ENCODE results near the gene TRIM69.

TRIM69 gene

DNA sequence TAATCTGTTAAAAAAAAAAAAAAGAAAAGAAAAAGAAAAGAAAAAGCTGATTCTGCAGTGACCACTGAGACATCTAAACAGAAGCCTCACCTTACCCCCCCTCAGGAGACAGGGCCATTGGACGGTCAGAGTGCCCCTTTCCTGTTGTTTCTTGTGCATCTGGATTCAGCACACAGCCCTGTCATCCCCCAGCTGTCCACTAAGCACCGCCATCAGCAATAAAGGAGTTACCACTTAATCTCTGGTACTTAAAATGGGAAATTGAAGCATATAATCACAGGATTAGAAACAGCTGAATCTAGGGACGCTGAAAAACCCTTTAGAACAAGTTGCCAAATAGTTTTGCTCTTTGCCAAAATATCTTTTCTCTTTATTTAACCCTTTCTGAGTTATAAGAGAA, 62.5 kb downstream of the TRIM69 start:
- no peak overlapping the region for H3K4me3 ChIP-seq (ENCODE audit: insufficient read depth, low read length, poor library complexity, severe bottlenecking)
- no peaks in the 10 kb centered on the region for H3K27me3 ChIP-seq (ENCODE audit: low read length)
- H3K4me2 ChIP-seq (ENCODE audit: low read depth, low read length, poor library complexity, severe bottlenecking): no peak overlapping the region
- no peaks in the 10 kb centered on the region for H3K9me3 ChIP-seq (ENCODE audit: insufficient read depth, low read length)
- no peaks in the 10 kb centered on the region for H3K36me3 ChIP-seq (ENCODE audit: low read length)
- no peaks in the 10 kb centered on the region for H3F3A ChIP-seq (ENCODE audit: insufficient read depth)
- H4K20me1 ChIP-seq (ENCODE audit: low read depth, low read length): no peaks in the 10 kb centered on the region
- no peak for TF ChIP-seq EZH2phosphoT487 (conservative IDR thresholded peaks at IDR 0.05; ENCODE audit: low read length)
- H3K27ac ChIP-seq (ENCODE audit: low read depth, low read length): no peak overlapping the region
- no peaks in the 10 kb centered on the region for H3K79me2 ChIP-seq (ENCODE audit: insufficient read depth, low read length)
- no peak overlapping the region for H3K9ac ChIP-seq (ENCODE audit: low read length)
- no peak overlapping the region for H2AFZ ChIP-seq (ENCODE audit: low read depth, low read length, severe bottlenecking)
- H3K9me2 ChIP-seq (replicated peaks; ENCODE audit: insufficient read depth, low read length): no peaks in the 10 kb centered on the region

GRCh38 chr15:44801364-44801763, 65.0 kb downstream of the TRIM69 start:
- Histone ChIP-seq H3F3A (ENCODE audit: insufficient read depth) (no peaks in the 10 kb centered on the region), H3K4me3 (ENCODE audit: insufficient read depth, low read length, poor library complexity, severe bottlenecking) (no peak overlapping the region), H3K27me3 (ENCODE audit: low read length) (no peaks in the 10 kb centered on the region), H3K9ac (ENCODE audit: low read length) (no peak overlapping the region), H3K36me3 (ENCODE audit: low read length) (no peaks in the 10 kb centered on the region), H4K20me1 (ENCODE audit: low read depth, low read length) (no peaks in the 10 kb centered on the region), H3K9me3 (ENCODE audit: insufficient read depth, low read length) (no peaks in the 10 kb centered on the region), H2AFZ (ENCODE audit: low read depth, low read length, severe bottlenecking) (no peak overlapping the region), H3K27ac (ENCODE audit: low read depth, low read length) (no peak overlapping the region), H3K9me2 (replicated peaks; ENCODE audit: insufficient read depth, low read length) (no peaks in the 10 kb centered on the region), H3K79me2 (ENCODE audit: insufficient read depth, low read length) (no peaks in the 10 kb centered on the region), H3K4me2 (ENCODE audit: low read depth, low read length, poor library complexity, severe bottlenecking) (no peak overlapping the region)
- TF ChIP-seq, protein P1, sequence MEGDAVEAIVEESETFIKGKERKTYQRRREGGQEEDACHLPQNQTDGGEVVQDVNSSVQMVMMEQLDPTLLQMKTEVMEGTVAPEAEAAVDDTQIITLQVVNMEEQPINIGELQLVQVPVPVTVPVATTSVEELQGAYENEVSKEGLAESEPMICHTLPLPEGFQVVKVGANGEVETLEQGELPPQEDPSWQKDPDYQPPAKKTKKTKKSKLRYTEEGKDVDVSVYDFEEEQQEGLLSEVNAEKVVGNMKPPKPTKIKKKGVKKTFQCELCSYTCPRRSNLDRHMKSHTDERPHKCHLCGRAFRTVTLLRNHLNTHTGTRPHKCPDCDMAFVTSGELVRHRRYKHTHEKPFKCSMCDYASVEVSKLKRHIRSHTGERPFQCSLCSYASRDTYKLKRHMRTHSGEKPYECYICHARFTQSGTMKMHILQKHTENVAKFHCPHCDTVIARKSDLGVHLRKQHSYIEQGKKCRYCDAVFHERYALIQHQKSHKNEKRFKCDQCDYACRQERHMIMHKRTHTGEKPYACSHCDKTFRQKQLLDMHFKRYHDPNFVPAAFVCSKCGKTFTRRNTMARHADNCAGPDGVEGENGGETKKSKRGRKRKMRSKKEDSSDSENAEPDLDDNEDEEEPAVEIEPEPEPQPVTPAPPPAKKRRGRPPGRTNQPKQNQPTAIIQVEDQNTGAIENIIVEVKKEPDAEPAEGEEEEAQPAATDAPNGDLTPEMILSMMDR (IDR thresholded peaks at IDR 0.05; ENCODE audit: insufficient read depth, low read length, poor library complexity, severe bottlenecking): no peak
- no peak for TF ChIP-seq EZH2phosphoT487 (conservative IDR thresholded peaks at IDR 0.05; ENCODE audit: low read length)

- H3K9me3 ChIP-seq (ENCODE audit: insufficient read depth, low read length): no peaks in the 10 kb centered on the region
- no peak for TF ChIP-seq EZH2phosphoT487 (conservative IDR thresholded peaks at IDR 0.05; ENCODE audit: low read length)
- TF ChIP-seq, protein P1 (IDR thresholded peaks at IDR 0.05; ENCODE audit: insufficient read depth, low read length, poor library complexity, severe bottlenecking): no peak
- H3K4me3 ChIP-seq (ENCODE audit: insufficient read depth, low read length, poor library complexity, severe bottlenecking): no peak overlapping the region
- no peak overlapping the region for H3K9ac ChIP-seq (ENCODE audit: low read length)
- no peak overlapping the region for H3K27ac ChIP-seq (ENCODE audit: low read depth, low read length)
- no peaks in the 10 kb centered on the region for H3K27me3 ChIP-seq (ENCODE audit: low read length)
- no peaks in the 10 kb centered on the region for H3K36me3 ChIP-seq (ENCODE audit: low read length)
- no peak overlapping the region for H2AFZ ChIP-seq (ENCODE audit: low read depth, low read length, severe bottlenecking)
- H3F3A ChIP-seq (ENCODE audit: insufficient read depth): no peaks in the 10 kb centered on the region
- H3K9me2 ChIP-seq (replicated peaks; ENCODE audit: insufficient read depth, low read length): no peaks in the 10 kb centered on the region
- no peaks in the 10 kb centered on the region for H4K20me1 ChIP-seq (ENCODE audit: low read depth, low read length)
- H3K4me2 ChIP-seq (ENCODE audit: low read depth, low read length, poor library complexity, severe bottlenecking): no peak overlapping the region
- H3K79me2 ChIP-seq (ENCODE audit: insufficient read depth, low read length): no peaks in the 10 kb centered on the region
These were observed 65.5 kb downstream of the TRIM69 start for GRCh38 chr15:44801797-44802196.

DNA sequence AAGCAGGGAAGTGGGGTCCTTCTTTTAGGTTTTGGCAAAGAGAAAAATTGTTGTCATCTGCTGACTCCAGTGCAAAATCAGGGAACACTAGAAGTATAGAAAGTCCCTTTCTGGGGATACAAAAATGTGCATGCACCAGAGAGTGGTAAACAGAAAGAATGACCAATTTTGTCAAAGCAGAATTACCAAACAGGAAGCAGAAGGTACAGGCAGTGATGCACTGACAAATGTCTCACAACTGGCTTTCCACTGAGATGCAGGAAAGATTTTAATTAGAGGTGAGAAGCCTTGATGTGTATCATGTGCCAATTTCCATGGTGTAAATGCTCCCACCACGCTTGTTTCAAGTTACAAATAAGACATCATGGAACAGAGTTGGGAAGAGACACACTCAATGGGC, 66.0 kb downstream of the TRIM69 start:
- H3K9me3 ChIP-seq (ENCODE audit: insufficient read depth, low read length): no peaks in the 10 kb centered on the region
- no peaks in the 10 kb centered on the region for H3K36me3 ChIP-seq (ENCODE audit: low read length)
- H3K9ac ChIP-seq (ENCODE audit: low read length): no peak overlapping the region
- H3K27me3 ChIP-seq (ENCODE audit: low read length): no peaks in the 10 kb centered on the region
- TF ChIP-seq, protein P1 (IDR thresholded peaks at IDR 0.05; ENCODE audit: insufficient read depth, low read length, poor library complexity, severe bottlenecking): no peak
- no peak for TF ChIP-seq EZH2phosphoT487 (conservative IDR thresholded peaks at IDR 0.05; ENCODE audit: low read length)
- no peaks in the 10 kb centered on the region for H3F3A ChIP-seq (ENCODE audit: insufficient read depth)
- no peak overlapping the region for H3K27ac ChIP-seq (ENCODE audit: low read depth, low read length)
- no peaks in the 10 kb centered on the region for H4K20me1 ChIP-seq (ENCODE audit: low read depth, low read length)
- H3K9me2 ChIP-seq (replicated peaks; ENCODE audit: insufficient read depth, low read length): no peaks in the 10 kb centered on the region
- no peak overlapping the region for H3K4me3 ChIP-seq (ENCODE audit: insufficient read depth, low read length, poor library complexity, severe bottlenecking)
- no peak overlapping the region for H3K4me2 ChIP-seq (ENCODE audit: low read depth, low read length, poor library complexity, severe bottlenecking)
- no peak overlapping the region for H2AFZ ChIP-seq (ENCODE audit: low read depth, low read length, severe bottlenecking)
- no peaks in the 10 kb centered on the region for H3K79me2 ChIP-seq (ENCODE audit: insufficient read depth, low read length)
